Frontal cortex (tissue), 4 donors: ENCODE measurements around the gene SIX4. TPM values are rescaled to one million over a fixed set of nuclear protein-coding genes. Genes with fewer than 3 reads are reported as not detected.

Experiments
- DNase-seq, 2 donors: peaks; one replicate each; pipeline ENCODE4 v3.0.0; 2012; ENCODE audit warnings: low spot score in 2 of 2
- FAIRE-seq: peaks from 2 replicates; lab custom pipeline; 2012; peaks lifted over from hg19 to GRCh38; lab: Jason Lieb, UNC
- total RNA-seq: library from RNA; depleted of rRNA; stranded (reverse); fragments of >200 nt; gene quantifications from one replicate; pipeline ENCODE4 v1.2.3, GENCODE V29; 2014
- donor health status: control.
- donor health status: control.
- donor health status: control.

Gene SIX4
- total RNA-seq, 1 donor from 2014 or later, result 0.41 TPM

DNA sequence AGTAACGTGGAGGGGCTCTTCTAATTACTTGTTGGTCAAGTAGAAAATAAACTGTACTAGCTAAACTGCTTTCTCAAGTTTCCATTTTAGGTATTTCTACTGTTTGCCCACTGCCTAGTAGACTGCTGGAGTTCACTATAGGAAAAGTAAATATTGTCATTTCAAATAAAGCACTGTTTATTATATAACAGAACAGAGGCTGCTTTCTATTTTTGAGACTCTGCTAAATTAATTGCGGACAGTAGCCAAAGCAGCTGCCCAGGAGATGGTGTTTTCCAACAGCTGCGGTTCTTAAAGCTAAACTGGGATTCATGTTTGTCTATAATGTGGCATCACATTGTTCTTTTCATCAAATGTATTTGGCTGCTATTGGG is 59.0 kb downstream of the SIX4 start:
- no peak for DNase-seq
- no peak for FAIRE-seq

DNA sequence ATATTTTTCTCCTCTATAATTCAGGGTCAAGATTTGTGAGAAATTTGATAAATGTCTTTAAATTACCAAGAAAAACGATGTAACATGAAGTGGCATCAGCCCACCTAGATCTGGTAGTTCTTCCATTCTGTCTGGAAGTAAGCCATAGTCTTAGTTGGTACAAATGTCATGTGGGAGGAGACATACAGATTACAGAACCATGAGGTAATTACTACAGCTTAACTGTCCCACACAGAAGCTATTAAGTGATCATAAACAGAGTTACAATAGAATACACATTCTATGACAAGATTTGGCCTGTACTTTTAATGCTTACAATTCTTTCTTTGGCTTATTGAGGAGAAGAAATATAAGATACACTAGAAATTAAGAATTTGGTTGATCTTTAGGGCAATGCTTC is 61.2 kb downstream of the SIX4 start:
- DNase-seq (no peak), FAIRE-seq (no peak)

DNA sequence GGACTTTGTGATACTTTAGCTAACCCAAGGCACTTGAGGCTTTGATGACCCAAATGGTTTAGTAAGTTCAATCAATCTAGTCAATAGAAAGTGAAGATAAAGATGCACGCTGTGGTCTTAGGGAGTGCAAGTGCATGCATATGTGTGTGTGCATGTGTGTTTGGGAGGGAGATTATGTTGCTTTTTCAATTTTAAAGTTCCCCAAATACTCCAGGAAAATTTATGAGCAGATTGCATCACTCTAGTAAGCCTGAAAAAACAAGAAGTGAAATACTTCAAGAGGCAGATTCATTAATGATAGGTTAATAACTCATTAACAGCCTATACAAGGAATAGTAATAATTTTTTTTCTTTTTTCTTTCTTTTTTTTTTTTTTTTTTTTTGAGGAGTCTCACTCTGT is 62.4 kb downstream of the SIX4 start:
- no peak for DNase-seq
- no peak for FAIRE-seq

Other genes with a start within 250 kb of the SIX4 start
- gene C14orf39, start 238.3 kb downstream of the SIX4 start, total RNA-seq, result not detected
- gene SIX6, start 215.2 kb downstream of the SIX4 start, total RNA-seq, result not detected
- gene SIX1, start 74.9 kb downstream of the SIX4 start, total RNA-seq, result 0.41 TPM
- gene MNAT1, start 10.4 kb upstream of the SIX4 start, total RNA-seq, result 76.2 TPM